ENCODE data around the gene PRRT1B.

The PRRT1B gene

GRCh38 chr9:131582466-131583336 lies 37.4 kb downstream of the PRRT1B start:
- no peak for DNase-seq

GRCh38 chr9:131583337-131583645 lies 38.0 kb downstream of the PRRT1B start:
- no peak for DNase-seq

- no peak for DNase-seq
Observed at GRCh38 chr9:131583836-131584555, 38.7 kb downstream of the PRRT1B start.

- DNase-seq, result no peak
Observed at GRCh38 chr9:131584858-131585257, 39.5 kb downstream of the PRRT1B start.

- DNase-seq, result peak; percentile 58 to 71
Observed at GRCh38 chr9:131585375-131585774, 40.1 kb downstream of the PRRT1B start.

GRCh38 chr9:131587331-131587730 lies 42.0 kb downstream of the PRRT1B start:
- DNase-seq, result no peak

- no peak for DNase-seq
Observed at GRCh38 chr9:131587906-131588305, 42.6 kb downstream of the PRRT1B start.

GRCh38 chr9:131588396-131588795 lies 43.1 kb downstream of the PRRT1B start:
- DNase-seq, result no peak

GRCh38 chr9:131589124-131589711 lies 43.9 kb downstream of the PRRT1B start:
- DNase-seq, result no peak

- DNase-seq, result no peak
Observed at GRCh38 chr9:131589993-131590392, 44.7 kb downstream of the PRRT1B start.

- peak in 1 of 2 donors; percentile 31 for DNase-seq
Observed at GRCh38 chr9:131590449-131590848, 45.1 kb downstream of the PRRT1B start.

GRCh38 chr9:131590907-131591844 lies 45.9 kb downstream of the PRRT1B start:
- peak; percentile 81 to 83 for DNase-seq

- no peak for DNase-seq
Observed at GRCh38 chr9:131591845-131592208, 46.5 kb downstream of the PRRT1B start.

GRCh38 chr9:131593091-131593820 lies 47.9 kb downstream of the PRRT1B start:
- DNase-seq, result no peak

GRCh38 chr9:131593936-131594665 lies 48.8 kb downstream of the PRRT1B start:
- no peak for DNase-seq

GRCh38 chr9:131594906-131595665 lies 49.8 kb downstream of the PRRT1B start:
- no peak for DNase-seq

- no peak for DNase-seq
Observed at GRCh38 chr9:131595696-131596429, 50.5 kb downstream of the PRRT1B start.

GRCh38 chr9:131596430-131596743 lies 51.1 kb downstream of the PRRT1B start:
- DNase-seq, result no peak

- no peak for DNase-seq
Observed at GRCh38 chr9:131597246-131597645, 51.9 kb downstream of the PRRT1B start.

- DNase-seq, result peak in 1 of 2 donors; percentile 65
Observed at GRCh38 chr9:131598121-131598520, 52.8 kb downstream of the PRRT1B start.
